ENCODE results near the gene CBX7. TPM values are rescaled to one million over a fixed set of nuclear protein-coding genes. Genes with fewer than 3 reads are reported as not detected.

CBX7 gene
- total RNA-seq, 1 donor from 2014 or later: 69.9 TPM

GRCh38 chr22:39084666-39085065 lies 67.8 kb downstream of the CBX7 start:
- intact Hi-C loops (cut with DNase I): no loop called here
- DNase-seq: no peak
- no peak for ATAC-seq (ENCODE audit: poor library complexity)

GRCh38 chr22:39083212-39084165 lies 69.0 kb downstream of the CBX7 start:
- intact Hi-C loops (cut with DNase I): no loop called here
- no peak for ATAC-seq (ENCODE audit: poor library complexity)
- DNase-seq: no peak

GRCh38 chr22:39081598-39081997 lies 70.9 kb downstream of the CBX7 start:
- intact Hi-C loops (cut with DNase I): no loop called here
- ATAC-seq (ENCODE audit: poor library complexity) (no peak), DNase-seq (peak; percentile 7)

- DNase-seq (peak; percentile 7), ATAC-seq (ENCODE audit: poor library complexity) (no peak)
- intact Hi-C loops (cut with DNase I): no loop called here
These were observed 71.5 kb downstream of the CBX7 start for GRCh38 chr22:39081016-39081415.

Other genes starting within 250 kb of the CBX7 start
- 0.35 TPM for gene APOBEC3A, start 195.1 kb downstream of the CBX7 start, total RNA-seq
- 0.75 TPM for gene APOBEC3B, start 170.3 kb downstream of the CBX7 start, total RNA-seq
- 24.9 TPM for gene APOBEC3C, start 138.4 kb downstream of the CBX7 start, total RNA-seq
- 1.2 TPM for gene APOBEC3D, start 131.6 kb downstream of the CBX7 start, total RNA-seq
- gene APOBEC3F, start 111.8 kb downstream of the CBX7 start, total RNA-seq: 4.1 TPM
- gene APOBEC3G, start 75.4 kb downstream of the CBX7 start, total RNA-seq: 2.7 TPM
- not detected for gene APOBEC3H, start 55.4 kb downstream of the CBX7 start, total RNA-seq
- gene PDGFB, start 92.3 kb upstream of the CBX7 start, total RNA-seq: 16.2 TPM
- gene RPL3, start 166.9 kb upstream of the CBX7 start, total RNA-seq: 300 TPM
- 32.2 TPM for gene SYNGR1, start 197.3 kb upstream of the CBX7 start, total RNA-seq
- 17.3 TPM for gene TAB1, start 247.1 kb upstream of the CBX7 start, total RNA-seq

All from Right ventricle myocardium superior (tissue), 1 donor.